ENCODE results near the gene PTH2R.
"Not testable (repeated sequence)": the region's sequence is repeated elsewhere in the genome, so short reads cannot be mapped to it uniquely, and the experiment has no call there.

Gene PTH2R

GRCh38 chr2:208488686-208489564, 82.3 kb downstream of the PTH2R start:
- DNase-seq (ENCODE audit: low spot score), result no peak

- DNase-seq (ENCODE audit: low spot score), result no peak
Measured at GRCh38 chr2:208489687-208490086, 83.1 kb downstream of the PTH2R start.

GRCh38 chr2:208490492-208490891, 83.9 kb downstream of the PTH2R start:
- no peak for DNase-seq (ENCODE audit: low spot score)

GRCh38 chr2:208491641-208492040, 85.0 kb downstream of the PTH2R start:
- no peak for DNase-seq (ENCODE audit: low spot score)

GRCh38 chr2:208492069-208492468, 85.5 kb downstream of the PTH2R start:
- DNase-seq (ENCODE audit: low spot score), result no peak

GRCh38 chr2:208493186-208493585, 86.6 kb downstream of the PTH2R start:
- no peak for DNase-seq (ENCODE audit: low spot score)

- no peak for DNase-seq (ENCODE audit: low spot score)
Measured at GRCh38 chr2:208496129-208496528, 89.5 kb downstream of the PTH2R start.

GRCh38 chr2:208501206-208501605, 94.6 kb downstream of the PTH2R start:
- no peak for DNase-seq (ENCODE audit: low spot score)

GRCh38 chr2:208502288-208502687, 95.7 kb downstream of the PTH2R start:
- no peak for DNase-seq (ENCODE audit: low spot score)

GRCh38 chr2:208505365-208505764, 98.8 kb downstream of the PTH2R start:
- DNase-seq (ENCODE audit: low spot score), result not testable (repeated sequence)

GRCh38 chr2:208509586-208509985, 103.0 kb downstream of the PTH2R start:
- no peak for DNase-seq (ENCODE audit: low spot score)

- peak; percentile 60 for DNase-seq (ENCODE audit: low spot score)
Measured at GRCh38 chr2:208511016-208511415, 104.4 kb downstream of the PTH2R start.

- no peak for DNase-seq (ENCODE audit: low spot score)
Measured at GRCh38 chr2:208511573-208511972, 105.0 kb downstream of the PTH2R start.

- no peak for DNase-seq (ENCODE audit: low spot score)
Measured at GRCh38 chr2:208515099-208515498, 108.5 kb downstream of the PTH2R start.

- not testable (repeated sequence) for DNase-seq (ENCODE audit: low spot score)
Measured at GRCh38 chr2:208523069-208523468, 116.5 kb downstream of the PTH2R start.

- not testable (repeated sequence) for DNase-seq (ENCODE audit: low spot score)
Measured at GRCh38 chr2:208525165-208525564, 118.6 kb downstream of the PTH2R start.

- DNase-seq (ENCODE audit: low spot score), result no peak
Measured at GRCh38 chr2:208529796-208530195, 123.2 kb downstream of the PTH2R start.

GRCh38 chr2:208531361-208531760, 124.8 kb downstream of the PTH2R start:
- DNase-seq (ENCODE audit: low spot score), result no peak

GRCh38 chr2:208535578-208535977, 129.0 kb downstream of the PTH2R start:
- DNase-seq (ENCODE audit: low spot score), result not testable (repeated sequence)

- DNase-seq (ENCODE audit: low spot score), result no peak
Measured at GRCh38 chr2:208541461-208541988, 134.9 kb downstream of the PTH2R start.

GRCh38 chr2:208541989-208542464, 135.4 kb downstream of the PTH2R start:
- DNase-seq (ENCODE audit: low spot score), result no peak

- no peak for DNase-seq (ENCODE audit: low spot score)
Measured at GRCh38 chr2:208542465-208543041, 136.0 kb downstream of the PTH2R start.

Measured in D341Med (cell line).